ENCODE data around the gene DOK3. TPM values are rescaled to one million over a fixed set of nuclear protein-coding genes. Genes with fewer than 3 reads are reported as not detected.

The DOK3 gene, protein sequence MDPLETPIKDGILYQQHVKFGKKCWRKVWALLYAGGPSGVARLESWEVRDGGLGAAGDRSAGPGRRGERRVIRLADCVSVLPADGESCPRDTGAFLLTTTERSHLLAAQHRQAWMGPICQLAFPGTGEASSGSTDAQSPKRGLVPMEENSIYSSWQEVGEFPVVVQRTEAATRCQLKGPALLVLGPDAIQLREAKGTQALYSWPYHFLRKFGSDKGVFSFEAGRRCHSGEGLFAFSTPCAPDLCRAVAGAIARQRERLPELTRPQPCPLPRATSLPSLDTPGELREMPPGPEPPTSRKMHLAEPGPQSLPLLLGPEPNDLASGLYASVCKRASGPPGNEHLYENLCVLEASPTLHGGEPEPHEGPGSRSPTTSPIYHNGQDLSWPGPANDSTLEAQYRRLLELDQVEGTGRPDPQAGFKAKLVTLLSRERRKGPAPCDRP
- polyA plus RNA-seq (ENCODE audit: insufficient read length in 4 of 4) = 1 to 10 TPM; 3.9 to 7.1 (median 4.3) TPM

DNA sequence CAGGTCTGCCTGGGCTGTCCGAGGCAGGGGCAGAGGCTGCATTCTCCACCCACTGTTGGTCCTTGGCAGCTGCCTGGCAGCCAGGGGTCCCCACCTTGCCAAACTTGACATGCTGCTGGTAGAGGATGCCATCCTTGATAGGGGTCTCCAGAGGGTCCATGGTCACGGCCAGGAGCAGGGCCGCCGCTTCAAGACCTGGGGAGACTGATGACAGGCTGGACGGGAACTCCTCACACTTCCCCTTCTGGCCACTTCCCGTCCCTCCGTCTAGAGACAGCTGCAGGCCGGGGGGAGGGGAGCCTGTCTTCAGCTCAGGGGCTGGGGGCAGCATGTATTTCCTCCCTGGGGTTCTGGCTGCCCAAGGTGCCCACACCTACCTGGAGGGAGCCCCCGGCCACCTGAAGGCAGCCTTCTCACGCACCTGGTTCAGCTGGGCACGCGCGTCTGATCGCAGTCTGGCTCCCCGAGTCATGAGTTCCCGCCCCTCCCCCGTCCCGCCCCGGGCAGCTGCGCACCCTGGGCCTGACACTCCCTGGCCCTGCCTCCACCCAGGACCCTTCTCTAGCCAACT lies at the start of gene DOK3:
Gene DOK3 (minus strand): TSS at position 446 of the 571 bp plus-strand sequence. CDS start 286 bp downstream, at position 160.
- no peak for DNase-seq (ENCODE audit: low read depth in 4 of 4, low spot score in 3 of 4)

DNA sequence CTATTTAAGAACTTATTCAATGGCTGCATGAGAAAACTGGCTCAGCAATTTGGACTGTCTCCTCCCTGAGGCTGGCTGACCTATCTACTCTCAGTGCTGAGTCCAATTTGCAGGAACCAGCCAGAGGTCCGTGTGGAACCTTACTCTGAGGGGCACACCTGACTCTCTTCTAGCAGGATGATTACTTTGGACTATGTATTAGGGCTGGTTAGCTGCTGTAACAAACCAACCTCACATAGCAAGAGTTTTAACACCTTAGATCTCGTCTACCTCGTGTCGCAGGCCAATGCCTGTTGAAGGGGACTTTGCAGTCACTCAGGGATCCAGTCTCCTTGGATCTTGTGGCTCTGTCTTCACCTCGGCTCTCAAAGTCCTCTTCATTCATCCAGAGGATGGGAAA lies 48.2 kb upstream of the DOK3 start:
- DNase-seq (ENCODE audit: low read depth in 4 of 4, low spot score in 3 of 4) = no peak

DNA sequence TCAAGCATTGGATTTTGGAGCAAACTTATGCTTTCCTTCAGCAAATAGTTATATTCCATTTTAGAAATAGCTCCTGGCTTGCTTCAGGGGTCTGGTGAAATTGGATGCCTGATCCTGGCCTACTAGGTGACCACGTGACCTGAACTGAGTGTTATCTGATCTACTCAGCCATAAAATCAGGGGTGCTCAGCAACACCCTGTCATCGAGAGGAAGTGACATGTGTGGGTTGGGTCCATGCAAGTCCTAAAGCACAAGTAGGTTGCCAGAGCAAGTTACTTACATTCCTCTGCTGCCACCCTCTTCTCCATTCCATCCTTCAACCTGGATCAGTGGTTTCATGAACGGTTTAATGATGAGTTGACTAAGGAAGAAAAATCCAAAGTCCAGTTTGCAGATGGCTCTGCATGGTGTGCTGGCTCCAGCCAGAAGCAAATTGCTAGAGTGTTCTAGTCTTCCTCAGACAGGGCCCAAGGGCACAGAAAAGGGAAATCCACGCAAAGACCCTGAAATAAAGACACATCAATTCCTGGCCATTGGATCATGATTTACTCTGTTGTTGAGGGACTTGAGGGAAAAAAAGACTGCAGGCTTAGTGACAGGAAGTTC lies 47.5 kb upstream of the DOK3 start:
- no peak for DNase-seq (ENCODE audit: low read depth in 4 of 4, low spot score in 3 of 4)

DNA sequence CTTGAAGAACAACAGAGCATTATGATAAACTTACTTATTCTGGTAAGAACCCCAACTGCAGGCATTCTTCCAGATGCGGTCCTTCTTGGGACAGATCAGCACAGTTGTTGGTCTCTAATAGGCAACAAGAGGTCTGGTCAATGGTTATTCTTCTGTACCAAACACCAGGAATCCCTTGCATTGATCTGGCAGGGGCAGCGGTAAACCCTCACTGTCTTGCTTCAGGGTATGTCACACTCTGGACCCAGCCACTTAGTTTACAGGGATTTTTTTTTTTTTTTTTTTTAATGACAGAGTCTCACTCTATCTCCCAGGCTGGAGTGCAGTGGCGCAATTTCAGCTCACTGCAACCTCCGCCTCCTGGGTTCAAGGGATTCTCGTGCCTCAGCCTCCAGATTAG lies 46.0 kb upstream of the DOK3 start:
- no peak for DNase-seq (ENCODE audit: low read depth in 4 of 4, low spot score in 3 of 4)

DNA sequence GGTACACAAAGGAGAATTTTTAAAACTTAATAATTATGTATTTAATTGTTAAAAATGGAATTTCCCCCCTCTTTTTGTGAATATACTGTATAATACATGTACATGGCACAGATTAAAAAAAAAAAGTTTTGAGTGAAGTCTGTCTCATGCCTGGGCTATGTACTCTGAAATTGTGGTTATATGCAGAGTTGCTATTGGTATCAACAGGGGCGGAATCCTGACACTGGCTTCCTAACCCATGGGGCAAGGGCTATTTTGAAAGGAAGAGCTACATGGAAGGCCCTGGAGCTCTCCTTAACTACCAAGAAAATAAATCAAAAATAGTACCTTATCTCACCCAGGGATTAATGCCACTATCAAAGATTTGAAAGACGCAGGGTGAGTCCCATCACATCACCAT lies 45.6 kb upstream of the DOK3 start:
- no peak for DNase-seq (ENCODE audit: low read depth in 4 of 4, low spot score in 3 of 4)

DNA sequence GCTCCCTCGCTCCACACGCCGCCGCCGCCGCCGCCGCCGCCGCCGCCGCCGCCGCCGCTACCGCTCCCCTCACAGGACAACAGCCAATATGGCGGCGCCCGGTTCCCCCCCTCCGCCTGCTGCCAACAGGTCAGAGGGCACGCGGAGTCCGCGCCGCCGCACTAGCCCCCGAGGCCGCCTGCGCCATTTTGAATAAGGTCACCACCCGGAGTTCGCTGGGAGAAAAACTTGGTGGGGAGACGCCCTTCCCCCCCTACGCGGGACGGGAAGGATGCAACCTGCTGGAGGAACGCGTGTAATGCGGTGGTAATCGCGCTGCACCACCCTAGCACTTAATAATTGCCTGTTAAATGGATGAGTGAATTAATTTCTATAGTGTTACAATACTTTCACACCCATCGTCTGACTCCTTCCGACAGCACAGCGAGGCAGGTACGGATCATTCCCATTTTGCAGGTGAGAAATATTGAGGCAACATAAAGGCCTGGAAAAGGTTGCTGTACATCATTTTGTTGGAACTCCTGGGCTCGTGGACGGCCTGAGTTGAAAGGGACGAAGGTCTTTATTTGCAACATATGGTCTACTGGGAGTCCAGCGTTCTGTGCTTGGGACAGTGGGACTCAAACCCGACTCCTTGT lies 45.0 kb upstream of the DOK3 start, which contains the start of gene FAM193B:
Gene FAM193B (minus strand): TSS at position 90 of the 638 bp plus-strand sequence. CDS start 105 bp downstream, outside the sequence.
- DNase-seq (ENCODE audit: low read depth in 4 of 4, low spot score in 3 of 4) = peak; percentile 70 to 82 (median 74)

DNA sequence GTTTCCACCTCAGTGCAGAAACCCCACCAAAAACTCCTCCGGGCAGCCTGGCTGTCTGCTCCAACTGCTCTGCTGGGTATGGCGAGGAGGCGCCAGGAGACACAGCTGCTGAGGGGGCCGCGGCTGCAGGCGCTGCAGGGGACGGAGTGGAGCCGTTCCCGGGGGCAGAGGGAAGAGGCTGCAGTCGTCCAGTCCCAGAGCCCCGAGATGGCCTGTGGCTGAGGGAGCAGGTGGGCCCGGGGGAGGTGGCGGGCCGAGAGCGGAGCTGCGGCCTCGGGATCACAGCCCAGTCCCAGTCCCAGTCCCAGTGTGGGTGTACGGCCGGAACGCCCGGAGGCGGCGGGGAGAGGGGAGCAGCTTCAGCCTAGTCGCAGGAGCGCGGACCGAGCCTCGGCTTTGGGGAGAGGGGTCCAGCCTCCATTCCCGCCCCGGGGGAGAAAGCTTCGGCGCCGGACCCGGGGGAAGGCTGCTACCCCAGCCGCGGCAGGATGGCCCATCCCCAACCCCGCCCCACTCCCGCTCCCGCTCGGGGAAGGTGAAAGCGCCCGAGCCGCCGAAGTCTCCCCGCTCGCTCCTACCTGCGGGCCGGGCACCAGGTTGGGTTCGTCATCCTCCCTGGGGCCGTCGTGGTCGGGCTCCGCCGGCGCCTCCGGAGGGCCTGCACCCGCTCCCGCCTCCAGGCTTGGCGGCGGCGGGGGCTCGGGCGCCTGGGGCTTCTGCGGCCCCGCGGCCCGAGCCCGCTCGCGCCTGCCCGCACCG lies 44.2 kb upstream of the DOK3 start:
- DNase-seq (ENCODE audit: low read depth in 4 of 4, low spot score in 3 of 4) = no peak

DNA sequence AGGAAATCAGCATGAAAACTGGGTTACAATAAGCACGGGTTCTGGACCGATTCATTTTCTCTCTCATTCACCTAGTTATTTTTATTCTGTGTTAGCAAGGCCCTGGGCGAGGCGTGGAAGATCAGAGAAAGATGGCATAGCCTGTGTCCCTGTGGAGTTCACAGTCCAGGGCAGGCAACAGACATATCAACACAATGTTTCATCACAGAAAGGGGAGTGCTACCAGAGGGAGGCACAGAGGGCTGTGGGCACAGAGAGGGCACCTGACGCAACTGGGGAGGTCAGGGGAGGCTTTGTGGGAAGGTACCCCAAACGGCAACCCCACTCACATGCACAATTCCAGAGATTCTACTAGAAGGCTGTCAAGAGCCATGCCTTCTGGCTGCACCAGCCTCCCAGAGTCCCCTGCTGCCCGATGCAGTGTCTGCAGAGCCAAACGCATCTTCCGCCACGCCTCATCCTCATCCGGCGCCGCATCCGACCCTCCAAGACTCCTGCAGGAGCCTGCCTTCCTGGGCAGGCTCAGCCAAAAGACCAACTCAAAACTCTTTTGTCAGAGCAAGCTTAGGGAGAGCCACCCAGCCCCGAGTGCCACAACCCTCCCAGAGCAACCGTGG lies 43.3 kb upstream of the DOK3 start:
- no peak for DNase-seq (ENCODE audit: low read depth in 4 of 4, low spot score in 3 of 4)

DNA sequence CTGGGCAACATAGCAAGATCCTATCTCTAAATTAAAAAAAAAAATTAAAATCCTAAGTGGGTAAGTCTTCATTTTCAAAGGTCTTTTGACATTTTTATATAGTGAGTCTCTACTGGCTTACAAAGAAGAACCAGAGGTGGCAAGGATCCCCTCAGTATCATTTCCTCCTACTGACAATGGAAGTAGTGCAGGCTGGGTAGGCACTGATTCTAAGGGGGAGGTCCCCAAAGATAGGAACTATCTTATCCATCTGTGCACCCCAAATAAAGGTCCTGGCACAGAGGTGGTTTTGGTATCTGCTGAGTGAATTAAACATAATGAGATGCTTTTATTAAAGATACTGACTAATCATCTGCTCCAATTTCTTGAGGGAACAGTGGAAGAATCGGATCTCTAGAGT lies 40.5 kb upstream of the DOK3 start:
- DNase-seq (ENCODE audit: low read depth in 4 of 4, low spot score in 3 of 4) = no peak

DNA sequence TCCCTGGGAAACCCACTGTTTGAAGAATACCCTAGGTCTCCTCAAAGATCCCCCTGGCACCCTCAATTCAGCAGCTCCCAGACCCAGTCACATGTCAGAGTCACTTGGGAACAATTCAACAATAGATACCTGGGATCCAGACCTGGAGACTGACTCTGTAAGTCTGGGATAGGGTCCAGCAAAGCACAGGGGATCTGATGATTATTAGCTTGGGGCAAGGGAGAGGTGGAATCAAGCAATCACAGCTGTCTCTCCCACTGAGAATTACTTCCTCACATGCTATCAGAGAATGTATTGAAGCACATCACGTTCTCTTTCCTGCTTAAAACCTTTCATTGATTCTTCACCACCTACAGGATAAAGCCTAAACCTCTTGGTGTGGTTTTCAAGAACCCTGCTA lies 38.9 kb upstream of the DOK3 start:
- no peak for DNase-seq (ENCODE audit: low read depth in 4 of 4, low spot score in 3 of 4)

DNA sequence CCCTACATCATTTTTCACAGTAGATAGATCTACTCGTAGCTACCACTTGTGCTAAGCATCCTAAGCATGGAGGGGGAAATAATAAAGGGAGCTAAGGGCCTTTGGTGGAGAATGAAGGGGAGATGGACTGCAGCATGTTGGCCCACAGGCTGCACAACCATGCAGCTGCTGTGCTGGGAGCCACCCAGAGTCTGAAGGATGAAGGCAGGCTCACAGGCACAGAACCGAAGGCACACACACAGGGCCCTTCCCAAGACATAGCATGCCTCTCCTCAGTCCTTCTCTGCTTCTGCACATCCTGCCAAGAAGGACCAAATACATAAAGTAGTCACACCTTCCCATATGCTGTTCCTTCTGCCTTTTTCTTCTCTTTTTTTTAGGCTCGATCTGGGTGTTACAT lies 38.1 kb upstream of the DOK3 start:
- DNase-seq (ENCODE audit: low read depth in 4 of 4, low spot score in 3 of 4) = no peak

DNA sequence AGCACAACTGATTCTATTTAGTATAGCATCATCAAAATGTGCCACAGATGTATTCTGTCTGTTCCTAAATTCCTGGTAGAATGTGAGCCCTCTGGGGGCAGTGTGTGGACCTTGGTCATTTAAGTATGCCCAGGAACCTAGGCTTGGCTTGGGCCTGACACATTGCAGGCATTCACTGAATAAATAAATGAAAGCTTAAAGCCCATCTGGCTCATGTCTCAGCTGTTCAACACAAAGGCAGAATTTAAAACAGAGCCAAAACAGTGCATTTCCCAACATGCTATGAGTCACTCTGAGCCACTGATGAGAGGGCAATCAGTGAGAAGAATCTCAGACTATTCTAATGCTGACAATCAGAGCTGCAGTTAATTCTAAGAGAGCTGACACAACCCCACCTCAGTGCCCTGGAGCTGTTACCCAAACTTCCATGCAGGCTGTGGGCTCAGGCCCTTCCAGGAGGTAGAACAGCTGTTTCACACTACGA lies 36.7 kb upstream of the DOK3 start:
- DNase-seq (ENCODE audit: low read depth in 4 of 4, low spot score in 3 of 4) = no peak

DNA sequence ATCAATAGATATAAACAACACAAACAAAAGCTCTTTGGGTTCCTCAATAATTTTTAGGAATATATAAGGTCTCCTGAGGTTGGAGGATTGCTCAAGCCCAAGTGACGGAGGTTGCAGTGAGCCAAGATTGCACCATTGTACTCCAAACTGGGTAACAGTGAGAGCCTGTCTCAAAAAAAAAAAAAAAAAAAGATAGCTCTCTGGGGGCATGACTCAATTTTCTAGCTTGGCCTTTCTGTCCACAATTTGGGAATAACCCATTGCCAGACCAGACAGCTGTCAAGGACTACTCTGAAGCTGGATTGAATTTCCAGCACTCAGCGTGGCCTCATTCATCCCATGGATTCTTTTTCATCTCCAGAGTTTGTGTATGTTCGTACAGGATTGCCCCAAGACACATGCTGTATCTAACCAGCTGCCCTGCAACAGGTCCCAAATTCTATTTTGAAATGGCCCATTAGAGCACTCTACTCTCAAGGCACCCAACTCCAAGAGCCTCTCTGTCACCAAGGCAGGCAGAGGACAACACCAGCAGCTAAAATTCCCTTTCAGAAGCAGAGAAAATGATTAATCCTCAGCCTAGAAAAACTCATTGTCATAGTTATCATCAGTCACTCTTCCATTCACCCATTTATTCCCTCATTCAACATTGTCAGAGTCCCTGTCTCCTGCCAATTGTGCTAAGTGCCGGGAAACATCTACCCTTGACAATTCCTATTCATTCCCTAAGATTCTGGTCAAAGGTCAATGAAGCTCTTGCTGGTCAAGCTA lies 36.0 kb upstream of the DOK3 start:
- no peak for DNase-seq (ENCODE audit: low read depth in 4 of 4, low spot score in 3 of 4)

DNA sequence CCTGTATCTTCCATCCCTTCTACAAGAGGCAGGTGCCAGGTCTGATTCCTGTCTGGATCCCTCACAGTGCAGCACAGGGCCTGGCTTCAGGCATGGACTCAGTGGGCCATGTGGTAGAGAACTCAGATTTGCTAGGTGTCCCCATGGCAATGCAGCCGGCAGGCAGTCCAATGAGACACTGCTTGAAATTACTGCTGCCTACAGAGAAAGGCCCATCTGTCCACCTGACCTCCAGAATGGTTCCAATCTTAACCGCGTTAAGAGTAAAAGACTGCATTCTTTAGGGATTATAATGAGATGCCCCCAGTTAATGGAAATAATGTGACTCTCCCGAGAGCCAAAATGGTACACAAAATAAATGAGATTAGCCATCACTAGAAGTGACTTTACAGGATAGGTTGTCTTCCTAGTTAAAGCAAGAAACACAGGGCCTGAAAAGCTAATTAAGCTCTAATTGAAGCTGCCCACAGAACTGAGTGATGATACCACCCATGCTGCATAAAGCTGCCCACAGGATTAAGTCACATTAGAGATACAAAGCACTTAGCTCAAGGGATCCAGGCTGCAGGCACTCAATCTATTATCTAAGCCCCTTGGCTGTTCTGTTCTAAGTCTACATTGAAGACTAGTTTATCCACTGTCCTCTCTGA lies 33.3 kb upstream of the DOK3 start:
- DNase-seq (ENCODE audit: low read depth in 4 of 4, low spot score in 3 of 4) = no peak

DNA sequence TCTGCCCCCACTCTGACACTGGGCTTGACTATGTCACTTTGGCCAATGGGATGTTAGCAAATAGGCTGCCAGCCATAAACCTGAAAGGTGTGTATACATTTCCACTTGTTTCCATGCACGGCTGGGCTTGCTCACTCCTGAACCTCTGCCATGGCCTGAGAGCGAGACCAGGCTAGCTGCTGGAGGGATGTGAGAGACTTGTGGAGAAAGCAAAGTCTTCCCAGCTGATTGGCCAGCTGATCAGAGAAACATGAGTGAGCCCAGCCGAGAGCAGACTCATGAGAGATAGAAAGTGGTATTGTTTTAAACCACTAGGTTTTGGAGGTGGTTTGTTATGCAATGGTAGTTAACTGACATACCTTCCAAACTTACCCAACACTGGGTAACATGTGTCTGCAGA lies 30.8 kb upstream of the DOK3 start:
- no peak for DNase-seq (ENCODE audit: low read depth in 4 of 4, low spot score in 3 of 4)

DNA sequence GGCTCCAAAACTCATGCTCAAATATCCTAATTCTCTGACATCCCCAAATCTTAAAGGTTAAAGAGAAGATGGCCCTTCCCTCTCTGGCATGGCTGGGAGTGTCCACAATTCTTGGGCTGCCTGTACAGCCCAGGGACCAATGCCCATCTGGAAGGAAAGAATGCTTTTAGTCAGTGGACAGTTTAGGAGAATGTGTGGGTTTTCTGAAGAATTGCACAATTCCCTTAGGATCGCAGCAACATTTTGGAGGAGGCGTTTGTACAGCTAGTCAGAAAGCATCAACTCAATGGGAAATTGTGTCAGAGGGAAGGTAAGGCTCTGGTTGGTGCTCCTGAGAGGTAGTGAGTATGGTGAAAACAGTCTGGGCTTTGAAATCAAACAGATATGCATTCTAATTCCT lies 29.8 kb upstream of the DOK3 start:
- DNase-seq (ENCODE audit: low read depth in 4 of 4, low spot score in 3 of 4) = no peak

DNA sequence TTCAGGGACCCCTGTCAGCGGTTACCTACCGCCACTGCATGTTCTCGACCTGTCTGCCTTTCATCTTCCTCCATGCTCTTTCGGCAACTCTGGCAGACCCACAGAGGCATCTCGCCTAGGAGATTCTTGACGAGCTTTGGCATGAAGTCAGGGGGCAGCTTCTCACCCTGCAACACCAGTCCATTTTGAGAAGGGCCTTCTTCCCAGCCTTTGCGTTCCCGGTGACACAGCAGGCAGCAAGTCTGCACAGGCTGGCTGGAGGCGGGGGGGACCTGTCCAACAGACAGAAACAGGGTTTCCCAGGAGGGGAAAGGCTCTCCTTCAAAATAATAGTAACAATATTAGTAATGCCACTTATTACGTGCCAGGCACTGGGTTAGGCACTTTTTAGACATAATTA lies 29.2 kb upstream of the DOK3 start:
- DNase-seq (ENCODE audit: low read depth in 4 of 4, low spot score in 3 of 4) = no peak

Data from left renal pelvis (tissue), 4 donors.